Limb (tissue), 2 donors: ENCODE measurements around the gene THSD7B.

Experiments used
- DNase-seq, 2 donors: peaks; one replicate each; pipeline ENCODE4 v3.0.0-alpha.2; 2016; ENCODE audit errors: extremely low spot score in 2 of 2

THSD7B gene

DNA sequence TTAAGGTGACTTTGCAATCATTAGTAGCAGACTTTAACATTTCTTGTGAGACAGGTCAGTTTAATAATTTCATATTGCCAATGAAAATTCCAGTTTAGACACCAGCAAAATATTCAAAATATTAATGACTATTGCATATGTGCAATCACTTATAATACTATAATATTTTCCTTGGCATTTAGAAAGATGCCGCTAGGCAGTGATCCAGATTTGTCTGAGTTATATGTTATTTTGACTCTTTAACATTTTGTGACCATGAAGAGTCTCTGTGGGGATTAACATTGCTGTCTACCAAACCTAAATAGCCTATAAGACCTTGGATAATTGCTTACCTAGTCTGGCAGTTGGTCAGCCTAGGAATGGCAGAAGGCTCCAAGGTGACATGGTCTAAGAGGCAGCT, 389.6 kb downstream of the THSD7B start:
- DNase-seq: no peak

- DNase-seq: no peak
Measured at GRCh38 chr2:137155356-137156104, 390.2 kb downstream of the THSD7B start.

GRCh38 chr2:137156221-137156844, 391.0 kb downstream of the THSD7B start:
- no peak for DNase-seq

- DNase-seq: no peak
Measured at GRCh38 chr2:137157851-137158250, 392.5 kb downstream of the THSD7B start.

DNA sequence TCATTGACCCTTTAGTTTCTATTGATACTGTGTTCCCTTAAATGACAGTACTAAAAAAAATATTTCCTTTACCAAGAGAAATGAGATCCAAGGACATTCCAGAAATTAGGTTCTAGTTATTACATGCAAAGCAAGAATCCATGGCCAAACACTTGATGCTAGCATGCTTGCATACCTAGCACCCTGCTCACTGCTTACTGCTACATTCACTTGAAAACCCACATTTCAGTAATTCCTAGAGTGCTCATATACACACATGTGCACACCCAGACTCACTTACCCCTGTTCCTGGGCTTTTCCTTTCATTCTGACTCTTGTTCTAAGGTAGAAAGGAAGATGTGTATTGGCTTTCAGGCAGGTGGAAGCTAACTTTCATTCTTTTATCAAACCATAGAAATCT, 395.9 kb downstream of the THSD7B start:
- no peak for DNase-seq

DNA sequence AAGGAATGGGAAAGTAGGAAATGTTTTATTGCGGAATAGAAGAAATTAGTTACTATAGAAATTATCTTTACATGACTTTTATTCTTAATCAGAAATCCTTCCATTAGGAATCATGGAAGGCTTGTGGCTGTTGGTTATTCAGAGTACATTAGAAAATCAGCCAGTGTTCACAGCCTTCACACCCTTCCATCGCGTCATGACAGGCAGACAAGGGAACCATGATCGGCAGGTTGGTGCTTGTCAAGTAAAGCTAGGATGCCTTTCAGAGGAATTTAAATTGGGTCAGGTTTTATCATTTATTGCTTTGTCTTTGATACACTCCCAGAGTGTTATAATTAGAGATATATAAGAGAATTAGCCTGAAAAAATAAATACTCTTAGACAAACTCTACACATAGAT, 400.6 kb downstream of the THSD7B start:
- no peak for DNase-seq

GRCh38 chr2:137167651-137168050, 402.3 kb downstream of the THSD7B start:
- DNase-seq: no peak

DNA sequence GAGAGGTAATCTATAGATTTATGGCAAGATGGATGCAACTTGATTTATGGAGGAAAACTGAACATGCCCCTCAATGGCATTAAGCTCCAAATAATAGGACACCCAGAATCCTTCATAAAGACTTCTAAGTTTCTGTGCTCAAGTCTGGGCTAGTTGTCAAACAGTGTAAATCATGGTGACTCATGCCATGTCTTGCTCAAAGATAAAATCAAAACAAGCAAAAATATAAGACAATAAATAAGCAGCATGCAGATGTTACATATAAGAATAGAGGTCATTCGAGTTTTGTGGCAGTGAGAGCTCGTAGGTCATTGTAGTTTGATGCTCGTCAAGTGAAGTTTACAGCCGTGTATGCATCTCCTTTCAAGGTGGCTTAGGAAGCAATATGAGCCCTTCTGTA, 403.2 kb downstream of the THSD7B start:
- no peak for DNase-seq

DNA sequence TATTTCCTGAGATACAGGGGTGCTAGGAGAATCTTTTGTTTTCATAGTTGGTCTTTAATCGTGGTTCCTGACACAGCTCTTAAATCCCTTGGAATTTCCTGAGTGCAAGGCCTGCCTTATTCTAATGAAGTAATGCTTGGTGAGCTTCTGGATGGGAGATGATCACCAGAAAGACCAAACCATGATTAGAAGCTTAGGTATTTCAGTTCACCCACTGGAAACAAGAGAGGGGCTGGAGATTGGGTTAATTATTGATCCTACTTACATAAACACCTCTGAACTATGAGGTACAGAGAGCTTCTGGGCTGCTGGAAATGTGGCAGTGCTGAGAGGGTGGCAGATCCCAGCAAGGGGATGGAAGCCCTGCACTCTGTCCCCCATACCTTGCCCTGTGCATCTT, 406.8 kb downstream of the THSD7B start:
- DNase-seq: no peak

GRCh38 chr2:137173463-137173862, 408.1 kb downstream of the THSD7B start:
- DNase-seq: no peak

DNA sequence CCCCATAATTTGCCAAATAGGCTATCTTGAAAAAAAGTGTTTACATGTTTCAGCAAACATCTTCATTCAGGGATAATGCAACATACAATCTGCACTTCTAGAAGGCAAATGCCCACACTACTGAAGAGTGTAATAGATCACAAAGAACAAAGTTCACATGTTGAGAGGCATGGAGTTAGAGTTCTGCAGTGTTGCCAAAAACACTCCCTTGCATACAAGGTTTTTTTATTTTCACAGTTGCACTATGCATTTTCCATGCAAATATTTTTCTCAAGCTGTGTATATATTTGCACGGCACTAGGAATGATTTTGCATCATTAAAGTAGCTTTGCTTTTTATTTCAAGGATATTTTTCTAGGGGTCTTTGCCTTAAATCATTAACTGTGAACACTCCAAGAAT, 409.9 kb downstream of the THSD7B start:
- DNase-seq: no peak

DNA sequence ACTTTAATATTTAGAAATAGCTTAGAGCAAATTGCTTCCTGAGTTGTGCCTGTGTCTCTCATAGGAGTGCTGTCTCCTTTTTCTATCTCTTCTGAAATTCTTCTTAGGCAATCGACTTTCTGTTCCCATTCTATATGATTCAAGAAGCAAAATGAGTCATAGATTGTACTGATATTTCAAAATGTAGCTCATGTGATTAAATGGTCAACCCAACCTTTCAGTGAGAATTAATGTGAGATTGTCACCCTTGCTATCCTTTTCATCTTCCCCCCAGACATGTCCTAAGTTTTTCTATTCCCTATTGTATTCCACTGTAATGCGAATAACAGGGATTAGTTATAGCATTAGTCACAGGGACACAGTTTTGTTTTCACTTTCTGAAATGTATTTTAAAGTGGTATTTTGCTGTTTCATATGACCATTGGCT, 413.6 kb downstream of the THSD7B start:
- no peak for DNase-seq

DNA sequence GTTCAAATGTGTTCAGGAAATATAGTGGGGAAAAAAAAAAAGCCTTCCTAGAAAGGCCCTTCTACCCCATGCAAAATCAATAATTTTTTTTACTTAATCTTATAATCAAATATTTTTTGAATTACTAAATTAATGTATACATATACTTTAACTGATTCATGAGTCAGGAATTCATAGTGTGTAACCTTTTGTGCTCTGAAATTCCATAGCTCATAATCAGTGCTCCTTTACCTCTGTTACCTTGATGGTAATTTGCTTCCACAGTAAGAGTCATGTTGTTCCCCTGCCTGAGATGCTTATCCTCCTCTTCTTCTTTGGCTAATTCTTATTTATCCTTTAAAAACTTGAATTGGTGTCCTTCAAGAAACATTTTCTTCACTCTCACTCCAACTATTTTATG, 414.2 kb downstream of the THSD7B start:
- no peak for DNase-seq

DNA sequence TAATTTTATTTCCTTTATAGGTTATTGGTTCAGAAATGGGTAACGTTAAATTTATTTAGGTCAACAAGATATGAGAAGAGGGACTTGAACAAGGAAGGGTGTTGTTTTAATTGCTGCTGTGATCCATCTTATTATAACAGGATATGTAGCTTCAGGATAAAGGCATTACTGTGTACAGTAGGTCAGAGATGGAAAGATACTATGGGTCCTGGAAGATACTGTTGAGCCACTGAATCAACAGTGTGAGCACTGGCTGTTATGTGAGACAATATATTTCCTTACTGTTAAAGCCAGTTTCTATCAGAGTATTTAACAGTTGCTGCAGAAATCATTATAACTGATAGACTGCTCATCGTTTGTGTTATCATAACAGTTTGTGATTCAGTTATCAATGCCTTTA, 414.7 kb downstream of the THSD7B start:
- DNase-seq: no peak

DNA sequence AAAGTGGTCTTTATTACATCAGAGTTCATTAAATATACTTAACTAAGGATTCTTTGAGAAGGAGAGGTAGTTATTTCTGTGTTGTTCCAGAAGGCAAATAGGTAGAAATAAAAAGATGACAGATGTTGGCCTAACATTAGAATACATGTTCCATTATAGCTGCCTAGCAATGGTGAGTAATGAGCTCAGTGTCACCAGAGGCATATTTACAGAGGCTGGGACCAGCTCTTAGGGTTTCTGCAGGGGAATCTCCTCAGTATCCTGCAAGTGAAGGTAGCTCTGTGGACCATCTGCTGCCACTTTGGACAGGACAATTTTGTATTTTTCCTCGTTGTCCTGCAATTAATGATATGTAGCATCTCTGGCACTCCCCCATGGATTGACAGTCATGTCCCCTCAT, 416.0 kb downstream of the THSD7B start:
- no peak for DNase-seq

GRCh38 chr2:137182071-137182470, 416.7 kb downstream of the THSD7B start:
- no peak for DNase-seq

- no peak for DNase-seq
Measured at GRCh38 chr2:137183206-137183898, 418.0 kb downstream of the THSD7B start.

DNA sequence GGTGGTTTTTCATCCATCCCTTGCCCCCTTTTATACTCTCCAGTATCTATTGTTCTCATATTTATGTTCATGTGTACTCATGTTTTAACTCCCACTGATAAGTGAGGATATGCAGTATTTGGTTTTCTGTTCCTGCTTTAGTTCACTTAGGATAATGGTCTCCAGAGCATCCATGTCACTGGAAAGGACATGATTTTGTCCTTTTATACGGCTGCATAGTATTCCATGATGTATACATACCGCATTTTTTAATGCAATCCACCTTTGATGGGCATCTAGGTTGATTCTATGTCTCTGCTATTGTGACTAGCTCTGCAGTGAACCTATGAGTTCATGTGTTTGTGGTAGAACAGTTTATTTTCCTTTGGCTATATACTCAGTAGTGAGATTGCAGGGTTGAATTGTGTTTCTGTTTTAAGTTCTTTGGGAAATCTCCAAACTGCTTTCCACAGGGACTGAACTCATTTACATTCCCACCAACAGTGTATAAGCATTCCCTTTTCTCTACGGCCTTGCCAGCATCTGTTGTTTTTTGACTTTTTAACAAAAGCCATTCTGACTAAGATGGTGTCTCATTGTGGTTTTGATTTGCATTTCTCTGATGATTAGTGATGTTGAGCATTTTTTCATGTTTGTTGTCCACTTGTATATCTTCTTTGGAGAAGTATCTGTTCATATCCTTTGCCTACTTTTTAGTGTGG, 420.2 kb downstream of the THSD7B start:
- DNase-seq: no peak

DNA sequence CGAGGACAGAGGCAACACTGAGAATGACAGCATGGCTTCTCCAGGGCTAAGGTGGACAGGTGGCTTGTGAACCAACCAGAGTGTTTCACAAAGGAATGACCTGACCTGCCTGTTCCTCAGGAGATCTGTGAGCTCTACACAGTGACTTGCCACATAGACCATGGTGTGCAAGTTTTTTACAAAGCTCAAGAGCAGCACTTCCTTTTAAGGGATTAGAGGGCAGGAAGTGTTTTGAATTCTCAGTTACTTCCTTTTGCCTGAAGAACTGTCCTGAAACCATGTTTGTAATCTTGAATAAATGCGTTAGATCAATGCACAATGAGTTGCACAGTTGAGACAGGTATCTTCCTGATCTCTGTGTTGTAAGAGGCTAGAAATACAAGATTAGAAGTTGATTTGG, 421.9 kb downstream of the THSD7B start:
- DNase-seq: no peak

DNA sequence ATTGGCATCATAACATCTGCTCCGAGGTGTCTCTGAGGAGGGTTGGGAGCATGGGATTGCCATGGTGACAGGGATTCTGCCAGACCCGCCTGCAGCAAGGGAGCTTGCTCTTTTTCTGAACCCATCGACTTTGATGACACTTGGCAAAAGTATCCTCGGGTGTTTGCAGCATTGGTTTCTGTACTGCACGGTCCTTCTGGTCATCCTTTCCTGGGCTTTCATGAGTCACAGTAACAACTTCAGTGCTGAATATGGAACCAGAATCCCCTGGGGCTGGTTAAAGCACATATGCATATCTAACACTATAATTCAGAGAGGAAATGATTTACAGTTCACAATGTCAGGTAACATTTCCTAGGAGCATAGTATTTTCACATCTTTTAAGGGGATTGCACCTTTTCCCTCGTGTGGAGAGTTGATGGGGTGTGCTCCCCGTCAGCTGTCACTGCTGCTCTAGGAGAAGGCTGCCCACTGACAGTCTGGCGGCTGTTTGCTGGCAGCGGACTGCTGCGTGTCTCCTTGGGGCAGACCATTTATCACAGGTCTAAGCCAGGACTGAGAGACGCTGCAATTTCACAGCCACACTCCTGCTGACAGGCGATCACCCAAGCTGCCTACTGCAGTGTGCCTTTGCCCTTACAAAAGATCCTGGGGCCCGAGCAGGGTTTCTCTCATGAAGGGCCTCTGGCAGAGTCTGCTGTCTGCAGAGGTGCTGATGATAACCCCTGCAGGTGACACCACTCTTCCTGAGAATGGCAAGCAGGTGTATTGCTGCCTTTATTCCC, 425.3 kb downstream of the THSD7B start:
- peak in 1 of 2 donors; percentile 29 for DNase-seq
